Endothelial cell of umbilical vein (primary cell): ENCODE data around the gene DDR2. TPM values are rescaled to one million over a fixed set of nuclear protein-coding genes. Genes with fewer than 3 reads are reported as not detected.

ENCODE experiments used
- BruUV-seq: library from RNA; stranded (reverse); fragments of 400-500 nt; replicated peaks from 2 replicates; lab custom pipeline; 2021; lab: Mats Ljungman, UMichigan
- CTCF ChIA-PET: fragments of 300-600, 350-600 bp; sonication (Branson Sonifier 250); formaldehyde crosslinking; loops from one replicate; lab custom pipeline; 2021; ENCODE audit warnings: antibody characterized with exemption, inconsistent platforms; lab: Charles Lee
- POLR2A ChIA-PET: fragments of 300-600, 350-600 bp; sonication (Branson Sonifier 250); formaldehyde crosslinking; loops from one replicate; lab custom pipeline; 2021; ENCODE audit warnings: antibody characterized with exemption, inconsistent platforms; lab: Charles Lee
- DNase-seq: peaks from one replicate; pipeline ENCODE4 v3.0.0-alpha.2; 2011; ENCODE audit warnings: low read depth, low spot score
- FAIRE-seq: peaks from 2 replicates; lab custom pipeline; 2011; peaks lifted over from hg19 to GRCh38; lab: Jason Lieb, UNC
- H2AFZ ChIP-seq: 2 replicates; pipeline ENCODE4 v1.6.0; 2012; ENCODE audit warnings: low read depth, low read length, control low read depth, inconsistent platforms
- H3K27ac ChIP-seq: 2 replicates; pipeline ENCODE4 v1.5.1; 2011; ENCODE audit warnings: low read depth, mild to moderate bottlenecking, control low read depth, low read length, moderate library complexity; ENCODE audit not compliant: insufficient read depth
- H3K27me3 ChIP-seq, 2 experiments: 2 replicates each; pipeline versions ENCODE4 v1.6.0 to v1.6.1; 2011; ENCODE audit warnings: low read length in 2 of 2, mixed read lengths in 1 of 2; ENCODE audit not compliant: control insufficient read depth in 2 of 2, insufficient read depth in 2 of 2
- H3K36me3 ChIP-seq, 2 experiments: 2 replicates in 1 of 2; 3 replicates in 1 of 2; pipeline ENCODE4 v1.5.1; 2011; ENCODE audit warnings: low read length in 2 of 2, mild to moderate bottlenecking in 1 of 2, moderate library complexity in 1 of 2; ENCODE audit not compliant: control insufficient read depth in 2 of 2, insufficient read depth in 2 of 2; ENCODE audit errors: extremely low read depth in 1 of 2
- H3K4me1 ChIP-seq: 3 replicates; pipeline ENCODE4 v1.5.1; 2011; ENCODE audit warnings: mild to moderate bottlenecking, low read length; ENCODE audit not compliant: control insufficient read depth, insufficient read depth; ENCODE audit errors: extremely low read depth
- H3K4me2 ChIP-seq: 2 replicates; pipeline ENCODE4 v1.6.1; 2011; ENCODE audit warnings: low read length, control low read depth, mixed read lengths; ENCODE audit not compliant: insufficient read depth
- H3K4me3 ChIP-seq, 3 experiments: fragments of 200-600 bp in 1 of 3; sonication (generic), shearing (Covaris generic) in 1 of 3; replicated peaks in 1 of 3; 2 replicates each; pipeline ENCODE4 v1.5.1; 2011 to 2016; ENCODE audit warnings: control low read depth in 3 of 3, low read length in 3 of 3, mild to moderate bottlenecking in 2 of 3, inconsistent platforms in 1 of 3, low read depth in 1 of 3, moderate library complexity in 1 of 3; ENCODE audit not compliant: insufficient read depth in 1 of 3
- H3K79me2 ChIP-seq: 2 replicates; pipeline ENCODE4 v1.6.0; 2012; ENCODE audit warnings: low read length, inconsistent platforms; ENCODE audit not compliant: control insufficient read depth, insufficient read depth
- H3K9ac ChIP-seq: replicated peaks from 2 replicates; pipeline ENCODE3; 2011; ENCODE audit warnings: low read length, control low read depth; ENCODE audit not compliant: insufficient read depth; ENCODE audit errors: extremely low read depth
- H3K9me1 ChIP-seq: replicated peaks from 3 replicates; pipeline ENCODE4 v1.6.0; 2011; ENCODE audit warnings: mild to moderate bottlenecking, low read length; ENCODE audit not compliant: control insufficient read depth, insufficient read depth; ENCODE audit errors: extremely low read depth
- H3K9me3 ChIP-seq: replicated peaks from 2 replicates; pipeline ENCODE4 v1.5.1; 2012; ENCODE audit warnings: low read length, inconsistent platforms; ENCODE audit not compliant: control insufficient read depth, insufficient read depth
- H4K20me1 ChIP-seq: replicated peaks from 2 replicates; pipeline ENCODE3; 2011; ENCODE audit warnings: mild to moderate bottlenecking, low read length; ENCODE audit not compliant: control insufficient read depth, insufficient read depth; ENCODE audit errors: extremely low read depth
- GATA2 ChIP-seq: IDR thresholded peaks from 2 replicates; pipeline ENCODE4 v1.7.0; 2011; ENCODE audit warnings: low read depth, mild to moderate bottlenecking, moderate library complexity, mixed read lengths, low read length; ENCODE audit not compliant: insufficient read length, insufficient read depth
- JUN ChIP-seq: IDR thresholded peaks from 2 replicates; pipeline ENCODE4 v1.6.1; 2011; ENCODE audit warnings: borderline replicate concordance, low read depth; ENCODE audit not compliant: insufficient read length, insufficient read depth
- POLR2AphosphoS5 ChIP-seq: IDR thresholded peaks from 2 replicates; pipeline ENCODE4 v1.6.1; 2012; ENCODE audit warnings: low read depth, mild to moderate bottlenecking, control low read depth, low read length, moderate library complexity; ENCODE audit not compliant: insufficient read depth
- dilution Hi-C: fragments of 300-500 bp; cut with MboI; formaldehyde crosslinking; loops from one replicate; pipeline ENCODE4 v1.15.0; 2019; ENCODE audit warnings: low sequenced_read_pairs; ENCODE audit not compliant: extremely low pct_ligation_motif_present
- intact Hi-C: fragments of 100-400 bp; cut with micrococcal nuclease; formaldehyde crosslinking; loops from one replicate; pipeline ENCODE4 v1.10.0; 2022
- polyA plus RNA-seq, 4 experiments: library from polyadenylated mRNA; depleted of rRNA in 3 of 4; stranded (reverse) in 3 of 4; unstranded in 1 of 4; fragments of >200 nt; gene quantifications; 2 replicates each; pipeline versions ENCODE4 v1.2.1 to v1.2.3, GENCODE V29; 2011 to 2012; ENCODE audit warnings: missing spikeins in 1 of 4
- total RNA-seq: library from RNA; stranded (reverse); gene quantifications from 2 replicates; pipeline ENCODE4 v1.2.3, GENCODE V29; 2021
- TF ChIP-seq, protein P1 (sequence below): IDR thresholded peaks from 2 replicates; pipeline ENCODE4 v1.6.1; 2011; ENCODE audit not compliant: insufficient read depth, insufficient read length
- TF ChIP-seq, protein P2 (sequence below), 2 donors: IDR thresholded peaks; 1 replicate in 1 of 2; 2 replicates in 1 of 2; pipeline ENCODE4 v1.5.1; 2011; ENCODE audit warnings: low read length in 2 of 2, mild to moderate bottlenecking in 2 of 2, moderate library complexity in 2 of 2, control low read depth in 1 of 2, inconsistent platforms in 1 of 2, low read depth in 1 of 2; ENCODE audit not compliant: insufficient read depth in 1 of 2; ENCODE audit errors: extremely low read depth in 1 of 2

The DDR2 gene
- total and polyA plus RNA-seq, 2 donors (not counting 3 experiments of a cell fraction or from before 2014, with no cell fraction given) = 27.8 to 30.8 TPM

DNA sequence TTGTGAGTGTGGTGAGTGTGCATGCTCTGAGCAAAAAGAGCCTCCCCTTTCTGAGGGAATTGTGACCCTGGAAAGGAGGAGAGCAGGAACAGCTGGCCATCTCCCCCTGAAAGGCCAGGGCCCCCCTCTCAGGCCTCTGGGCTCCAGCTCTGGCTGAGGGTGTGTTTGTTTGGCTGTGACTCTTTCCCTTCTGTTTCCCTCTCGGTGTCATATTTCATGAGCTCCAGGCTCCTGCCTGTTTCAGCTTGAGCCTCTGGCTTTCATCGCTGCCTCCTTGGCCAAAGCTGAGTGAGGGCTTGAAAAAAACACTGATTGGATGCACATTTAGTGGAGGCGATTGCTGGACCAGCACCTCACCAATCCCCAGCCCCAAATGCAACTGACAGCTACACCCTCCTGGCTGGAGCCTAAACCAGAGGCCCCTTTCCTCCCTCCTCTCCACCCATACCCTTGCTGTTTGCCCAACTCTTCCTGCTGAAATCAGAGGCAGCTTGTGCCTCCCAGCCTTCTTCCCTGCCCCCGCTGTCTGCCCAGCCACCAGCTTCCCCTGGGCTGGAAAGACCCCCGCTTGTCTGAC is 64.1 kb downstream of the DDR2 start:
- POLR2A ChIA-PET = interaction anchor here (1.0 to 1.5 kb wide), 2 partner anchors 63 to 65 kb away, joined by 3 to 5 read pairs; no protein-coding TSS in a partner anchor
- TF ChIP-seq GATA2 (no peak), POLR2AphosphoS5 (no peak)
- TF ChIP-seq, protein P1, sequence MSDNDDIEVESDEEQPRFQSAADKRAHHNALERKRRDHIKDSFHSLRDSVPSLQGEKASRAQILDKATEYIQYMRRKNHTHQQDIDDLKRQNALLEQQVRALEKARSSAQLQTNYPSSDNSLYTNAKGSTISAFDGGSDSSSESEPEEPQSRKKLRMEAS = no peak
- CTCF ChIA-PET = interaction anchor here (0.8 to 2.9 kb wide), 6 partner anchors 14 to 104 kb away, joined by 3 to 14 read pairs (median 4); partner anchors contain the start of gene DDR2
- Histone ChIP-seq H3K4me1 (peaks cover 27% of the 10 kb centered on the region), H3K9me1 (no peaks in the 10 kb centered on the region), H3K36me3 (no peaks in the 10 kb centered on the region), H3K27ac (peak overlapping the region; percentile 36), H3K27me3 (no peaks in the 10 kb centered on the region), H2AFZ (peak overlapping the region; percentile 35), H3K9ac (peak overlapping the region; percentile 26), H3K9me3 (no peaks in the 10 kb centered on the region), H3K4me2 (peak overlapping the region; percentile 56), H3K4me3 (no peak overlapping the region), H3K79me2 (peaks cover 5% of the 10 kb centered on the region), H4K20me1 (no peaks in the 10 kb centered on the region)
- FAIRE-seq (peak; percentile 90), DNase-seq (peak; percentile 92)
- no TSS peak for BruUV-seq
- intact Hi-C loops (no loop called here), dilution Hi-C loops (no loop called here)

DNA sequence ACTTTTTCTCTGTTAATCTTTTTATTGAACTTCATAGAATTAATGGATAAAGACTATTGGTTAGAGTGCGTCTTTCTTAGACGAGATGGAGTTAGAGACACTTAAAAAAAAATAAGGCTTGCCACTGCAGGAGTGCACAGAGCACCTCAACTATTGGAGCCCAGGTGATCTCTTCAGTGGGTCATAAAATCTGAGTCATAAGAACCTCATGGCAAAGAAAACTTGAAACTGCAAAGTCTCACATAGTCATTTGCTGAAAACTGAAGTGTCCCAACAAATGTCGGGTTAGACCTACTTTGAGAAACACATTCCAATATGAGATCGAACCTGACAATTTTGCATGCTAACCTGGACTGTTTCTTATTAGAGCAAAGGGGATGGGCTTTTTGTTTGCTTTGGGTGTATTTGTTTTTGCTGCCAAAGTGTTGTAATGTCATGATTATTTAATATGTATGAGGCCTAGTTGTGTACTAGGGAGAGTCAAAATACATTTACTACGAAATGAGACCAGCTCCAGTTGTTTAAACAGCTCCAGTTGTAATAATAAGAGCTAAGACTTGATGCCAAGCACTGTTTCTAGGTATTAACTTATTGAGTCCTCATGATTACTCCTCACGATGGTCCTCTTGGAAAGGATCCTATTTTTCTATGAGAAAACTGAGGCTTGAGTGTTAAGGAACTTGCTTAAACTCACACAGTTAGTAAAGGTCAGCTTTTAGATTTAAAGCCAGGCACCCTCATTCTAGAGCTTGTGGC is 65.1 kb downstream of the DDR2 start:
- Histone ChIP-seq H3K27ac (no peak overlapping the region), H2AFZ (no peak overlapping the region), H3K9me3 (no peaks in the 10 kb centered on the region), H4K20me1 (no peaks in the 10 kb centered on the region), H3K9ac (no peak overlapping the region), H3K4me1 (peaks cover 17% of the 10 kb centered on the region), H3K36me3 (no peaks in the 10 kb centered on the region), H3K27me3 (no peaks in the 10 kb centered on the region), H3K4me2 (no peak overlapping the region), H3K4me3 (no peak overlapping the region), H3K79me2 (peaks cover 2% of the 10 kb centered on the region), H3K9me1 (no peaks in the 10 kb centered on the region)
- CTCF ChIA-PET = interaction anchor here (1.0 to 2.9 kb wide), 5 partner anchors 13 to 84 kb away, joined by 3 to 14 read pairs (median 4); partner anchors contain the start of gene DDR2
- FAIRE-seq (no peak), DNase-seq (no peak)
- TF ChIP-seq JUN (no peak), POLR2AphosphoS5 (no peak)
- TF ChIP-seq, protein P2, sequence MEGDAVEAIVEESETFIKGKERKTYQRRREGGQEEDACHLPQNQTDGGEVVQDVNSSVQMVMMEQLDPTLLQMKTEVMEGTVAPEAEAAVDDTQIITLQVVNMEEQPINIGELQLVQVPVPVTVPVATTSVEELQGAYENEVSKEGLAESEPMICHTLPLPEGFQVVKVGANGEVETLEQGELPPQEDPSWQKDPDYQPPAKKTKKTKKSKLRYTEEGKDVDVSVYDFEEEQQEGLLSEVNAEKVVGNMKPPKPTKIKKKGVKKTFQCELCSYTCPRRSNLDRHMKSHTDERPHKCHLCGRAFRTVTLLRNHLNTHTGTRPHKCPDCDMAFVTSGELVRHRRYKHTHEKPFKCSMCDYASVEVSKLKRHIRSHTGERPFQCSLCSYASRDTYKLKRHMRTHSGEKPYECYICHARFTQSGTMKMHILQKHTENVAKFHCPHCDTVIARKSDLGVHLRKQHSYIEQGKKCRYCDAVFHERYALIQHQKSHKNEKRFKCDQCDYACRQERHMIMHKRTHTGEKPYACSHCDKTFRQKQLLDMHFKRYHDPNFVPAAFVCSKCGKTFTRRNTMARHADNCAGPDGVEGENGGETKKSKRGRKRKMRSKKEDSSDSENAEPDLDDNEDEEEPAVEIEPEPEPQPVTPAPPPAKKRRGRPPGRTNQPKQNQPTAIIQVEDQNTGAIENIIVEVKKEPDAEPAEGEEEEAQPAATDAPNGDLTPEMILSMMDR (IDR thresholded peaks at IDR 0.05; ENCODE audit: extremely low read depth in 1 of 2, insufficient read depth in 1 of 2, low read depth in 1 of 2, low read length in 2 of 2) = no peak
- POLR2A ChIA-PET = interaction anchor here (1.0 to 1.5 kb wide), 2 partner anchors 64 to 66 kb away, joined by 3 to 5 read pairs; no protein-coding TSS in a partner anchor
- BruUV-seq = no TSS peak
- intact Hi-C loops = no loop called here
- dilution Hi-C loops = no loop called here
